GM18870 (cell line): ENCODE measurements around the gene ITPRIP.
A peak's percentile ranks its signal among the peaks of the same experiment; 100 is the strongest.

Experiments
- ATAC-seq: cut with Tn5 transposase; IDR thresholded peaks from one replicate; pipeline ENCODE4 v1.9.1; 2021; ENCODE audit warnings: moderate library complexity; ENCODE audit not compliant: unreplicated experiment

The ITPRIP gene

DNA sequence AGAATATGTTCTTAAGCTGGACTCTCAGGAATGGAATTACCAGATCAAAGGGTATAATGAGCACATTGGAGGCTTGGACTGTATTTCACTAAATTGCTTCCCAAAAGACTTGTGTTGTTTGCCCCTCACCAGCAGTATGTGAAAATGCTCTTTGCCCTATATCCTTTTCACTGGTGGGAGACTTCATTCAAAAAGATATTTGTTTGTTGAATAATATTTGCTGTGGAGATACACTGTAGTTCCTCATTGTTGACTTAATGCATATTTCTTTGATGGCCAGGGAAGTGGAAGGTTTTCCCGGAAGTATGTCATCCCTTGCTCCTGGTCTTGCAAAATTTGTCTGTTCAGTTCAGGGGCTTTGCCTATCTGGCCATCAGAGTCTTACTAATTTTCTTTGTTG, 49.9 kb downstream of the ITPRIP start:
- ATAC-seq = no peak

DNA sequence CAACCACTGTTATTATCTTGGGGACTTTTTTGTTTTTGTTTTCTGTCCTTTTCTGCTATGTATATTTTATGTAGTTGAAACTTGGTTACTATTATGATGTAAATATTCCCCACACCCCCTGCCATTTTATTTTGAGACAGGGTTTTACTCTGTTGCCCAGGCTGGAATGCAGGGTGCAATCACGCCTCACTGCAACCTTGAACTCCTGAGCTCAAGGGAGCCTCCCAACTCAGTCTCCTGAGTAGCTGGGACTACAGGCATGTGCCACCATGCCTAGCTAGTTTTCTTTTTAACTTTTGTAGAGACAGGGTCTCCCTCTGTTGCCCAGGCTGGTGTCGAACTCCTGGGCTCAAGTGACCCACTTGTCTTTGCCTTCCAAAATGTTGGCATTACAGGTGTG, 51.3 kb downstream of the ITPRIP start:
- ATAC-seq = no peak

GRCh38 chr10:104284846-104285245, 53.4 kb downstream of the ITPRIP start:
- no peak for ATAC-seq

DNA sequence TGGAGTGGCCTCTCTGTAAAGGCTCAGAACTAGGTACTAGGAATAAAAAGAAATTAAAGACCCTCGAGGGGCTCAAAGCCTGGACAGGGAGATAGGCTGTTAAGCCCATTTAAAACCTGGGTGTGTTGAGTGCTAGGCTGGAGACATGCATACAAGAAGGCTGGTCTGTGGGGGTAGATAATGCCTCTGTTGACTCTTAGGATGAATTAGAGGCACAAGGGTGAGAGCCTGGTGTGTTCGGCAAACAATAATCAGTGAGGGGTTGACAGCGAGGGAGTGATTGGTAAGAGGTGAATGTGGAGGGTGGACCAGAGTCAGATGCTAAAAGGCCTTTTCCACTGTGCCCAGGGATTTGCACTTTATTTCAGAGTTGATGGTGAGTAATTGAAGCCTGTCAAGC, 56.6 kb downstream of the ITPRIP start:
- no peak for ATAC-seq

DNA sequence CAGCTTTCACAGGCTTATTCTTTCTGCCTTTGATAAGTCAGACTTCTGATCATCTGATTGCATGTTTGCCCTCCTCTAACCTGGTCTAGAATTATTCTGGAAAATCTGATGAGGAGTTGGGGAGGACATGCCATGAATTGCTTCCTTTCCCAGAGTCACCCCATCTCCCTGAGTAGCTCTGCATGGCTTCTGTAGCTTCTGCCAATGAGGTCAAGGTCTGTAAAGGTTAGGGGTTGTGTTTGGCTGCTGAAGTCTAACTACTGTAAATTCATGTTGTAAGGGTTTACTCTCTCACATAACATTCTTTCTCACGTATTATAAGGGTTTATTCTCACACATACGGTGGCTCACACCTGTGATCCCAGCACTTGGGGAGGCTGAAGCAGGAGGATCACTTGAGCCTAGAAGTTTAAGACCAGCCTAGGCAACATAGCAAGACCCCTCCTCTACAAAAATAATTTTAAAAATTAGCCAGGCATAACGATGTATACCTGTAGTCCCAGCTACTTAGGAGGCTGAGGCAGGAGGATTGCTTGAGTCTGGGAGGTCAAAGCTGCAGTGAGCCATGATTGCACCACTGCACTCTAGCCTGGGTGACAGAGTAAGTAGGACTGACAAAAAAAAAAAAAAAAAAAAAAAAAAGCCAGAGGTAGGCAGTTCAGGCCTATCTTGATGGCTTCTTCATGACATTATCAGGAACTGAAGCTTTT, 58.6 kb downstream of the ITPRIP start:
- ATAC-seq = no peak

DNA sequence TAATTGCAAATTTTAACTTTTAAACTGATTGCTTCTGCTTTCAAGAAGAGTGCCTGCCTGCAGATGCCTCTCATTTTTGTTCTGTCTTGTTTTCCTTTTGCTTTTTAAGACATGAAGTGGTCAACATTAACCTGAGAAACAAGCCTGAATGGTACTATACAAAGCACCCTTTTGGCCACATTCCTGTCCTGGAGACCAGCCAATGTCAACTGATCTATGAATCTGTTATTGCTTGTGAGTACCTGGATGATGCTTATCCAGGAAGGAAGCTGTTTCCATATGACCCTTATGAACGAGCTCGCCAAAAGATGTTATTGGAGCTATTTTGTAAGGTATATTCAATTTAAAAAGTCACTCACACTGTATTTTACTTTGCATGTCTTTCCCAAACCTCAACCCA, 60.5 kb downstream of the ITPRIP start:
- ATAC-seq = no peak

DNA sequence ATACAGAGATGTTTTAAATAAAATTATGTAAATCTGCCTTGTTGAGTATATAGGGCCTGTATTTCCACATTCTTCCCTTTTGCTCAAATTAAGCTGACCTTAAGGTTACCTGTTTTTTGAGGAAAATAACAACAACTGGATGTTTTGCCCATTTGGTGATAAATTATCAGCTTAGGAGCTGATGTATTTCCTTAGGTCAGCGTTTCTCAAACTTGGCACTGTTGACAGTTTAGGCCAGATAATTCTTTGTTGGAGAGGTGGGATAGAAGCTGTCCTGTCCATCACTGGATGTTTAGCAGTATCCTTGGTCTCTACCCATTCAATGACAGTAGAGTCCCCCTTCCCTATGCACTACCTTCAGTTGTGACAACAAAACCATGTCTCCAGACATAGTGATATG, 62.1 kb downstream of the ITPRIP start:
- no peak for ATAC-seq

DNA sequence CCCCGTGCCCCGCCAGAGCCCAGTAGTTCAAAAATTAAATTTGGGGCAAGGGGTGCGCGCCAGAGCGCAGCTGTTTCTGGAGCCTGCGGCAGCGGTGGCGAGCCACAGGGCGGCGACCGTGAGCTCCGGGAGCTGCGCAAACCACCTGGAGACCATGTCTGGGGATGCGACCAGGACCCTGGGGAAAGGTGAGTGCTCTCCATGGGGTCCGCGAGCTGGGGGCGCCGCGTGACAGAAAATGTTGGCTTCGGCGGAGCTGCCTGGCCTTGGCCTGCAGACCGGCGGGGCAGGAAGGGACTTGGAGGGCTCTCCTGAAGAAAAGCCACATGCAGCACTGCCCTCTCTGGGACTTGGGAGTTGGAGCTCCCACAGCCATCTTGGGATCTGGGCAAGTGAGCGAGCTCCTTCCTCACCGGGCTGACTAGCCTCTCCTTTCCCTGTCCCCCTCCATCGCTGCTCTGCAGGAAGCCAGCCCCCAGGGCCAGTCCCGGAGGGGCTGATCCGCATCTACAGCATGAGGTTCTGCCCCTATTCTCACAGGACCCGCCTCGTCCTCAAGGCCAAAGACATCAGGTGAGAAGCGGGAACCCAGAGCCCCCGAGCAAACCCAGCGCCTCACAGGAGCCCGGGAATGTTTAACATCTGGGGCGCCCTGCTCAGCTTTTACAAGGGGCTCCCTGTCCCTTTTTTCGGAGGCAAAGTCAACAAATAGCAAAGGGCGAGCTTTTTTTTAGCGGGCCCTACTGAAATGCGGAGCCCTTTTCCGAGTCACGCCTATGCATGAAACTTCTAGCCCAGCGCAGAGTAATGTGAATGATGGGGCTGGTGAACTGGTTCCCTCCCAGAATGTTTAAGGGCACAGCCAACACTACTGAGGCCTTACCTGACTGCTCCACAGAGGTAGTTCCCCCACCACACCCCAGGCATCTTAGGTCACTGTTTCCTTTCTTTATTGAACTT, 63.2 kb downstream of the ITPRIP start:
- no peak for ATAC-seq

- ATAC-seq = no peak
Observed at GRCh38 chr10:104273899-104274575, 64.2 kb downstream of the ITPRIP start.

DNA sequence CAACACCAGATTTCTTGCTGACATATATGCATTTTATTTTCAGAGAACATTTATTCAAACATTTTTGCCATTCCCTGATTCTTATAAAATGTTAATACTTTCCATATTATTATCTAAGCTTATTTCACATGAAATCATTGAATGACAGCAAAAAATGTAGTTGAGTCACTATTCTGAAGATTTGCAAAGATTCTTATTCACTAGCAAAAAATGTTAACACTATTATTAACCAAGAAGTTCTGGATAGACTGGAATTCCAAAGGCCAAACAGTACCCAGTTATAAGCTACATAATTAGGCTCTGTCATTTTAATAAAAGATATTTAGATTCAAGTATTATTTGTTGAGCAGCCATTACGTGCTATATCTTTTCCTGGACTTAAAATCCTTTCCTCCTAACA, 65.0 kb downstream of the ITPRIP start:
- ATAC-seq = no peak

- ATAC-seq = peak; percentile 98
Observed at GRCh38 chr10:104268713-104269645, 69.3 kb downstream of the ITPRIP start, which contains the start of gene GSTO2. Gene GSTO2 (plus strand): TSS chr10:104269184. CDS start chr10:104274916, 5,732 bp downstream.

DNA sequence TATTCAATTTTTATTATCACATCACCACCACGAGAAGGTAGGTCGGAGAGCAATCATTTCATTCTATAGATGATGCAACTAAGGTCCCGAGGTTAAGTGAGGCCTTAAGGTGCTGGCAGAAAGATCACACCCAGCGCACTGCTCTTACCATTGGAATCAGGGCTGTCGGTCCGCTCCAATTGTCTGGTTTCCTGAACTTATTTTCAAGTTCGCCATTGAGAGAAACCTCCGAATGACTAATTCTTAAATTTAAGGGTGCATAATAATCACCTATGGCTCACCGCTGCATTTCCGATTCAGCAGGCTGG, 69.9 kb downstream of the ITPRIP start:
- no peak for ATAC-seq

DNA sequence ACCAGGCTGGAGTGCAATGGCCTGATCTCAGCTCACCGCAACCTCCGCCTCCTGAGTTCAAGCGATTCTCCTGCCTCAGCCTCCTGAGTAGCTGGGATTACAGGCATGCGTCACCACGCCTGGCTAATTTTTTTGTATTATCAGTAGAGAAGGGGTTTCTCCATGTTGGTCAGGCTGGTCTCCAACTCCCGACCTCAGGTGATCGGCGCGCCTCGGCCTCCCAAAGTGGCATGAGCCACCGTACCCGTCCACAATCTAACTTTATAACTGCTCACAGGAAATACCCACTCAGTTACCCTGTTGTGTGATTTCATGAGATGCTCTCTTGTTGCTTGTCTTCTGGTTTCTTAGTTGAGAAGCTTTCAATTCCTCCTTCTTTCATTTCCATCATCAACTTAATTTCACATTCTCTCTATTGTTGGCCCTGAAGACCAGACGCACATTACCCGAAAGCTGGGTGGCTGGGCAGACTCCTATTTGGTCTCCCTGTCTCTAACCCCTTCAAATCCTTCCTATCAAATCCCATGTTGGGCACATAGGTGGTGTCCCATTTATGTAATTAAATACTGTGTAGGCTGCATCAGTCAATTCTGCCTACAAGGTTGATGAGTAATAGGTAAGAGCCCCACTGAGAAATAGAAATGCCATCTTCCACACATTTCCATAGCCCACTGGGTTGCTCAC, 70.4 kb downstream of the ITPRIP start:
- ATAC-seq = no peak

GRCh38 chr10:104264783-104265182, 73.5 kb downstream of the ITPRIP start:
- no peak for ATAC-seq

- no peak for ATAC-seq
Observed at GRCh38 chr10:104262055-104262454, 76.2 kb downstream of the ITPRIP start.

- no peak for ATAC-seq
Observed at GRCh38 chr10:104260775-104261115, 77.5 kb downstream of the ITPRIP start.

GRCh38 chr10:104259999-104260774, 78.1 kb downstream of the ITPRIP start:
- no peak for ATAC-seq
